ENCODE results near the gene XRCC2. TPM values are rescaled to one million over a fixed set of nuclear protein-coding genes. Genes with fewer than 3 reads are reported as not detected.
"Not testable (repeated sequence)": the region's sequence is repeated elsewhere in the genome, so short reads cannot be mapped to it uniquely, and the experiment has no call there.

XRCC2 gene
- total RNA-seq, 4 donors from 2014 or later = 0.35 to 0.84 (median 0.66) TPM

DNA sequence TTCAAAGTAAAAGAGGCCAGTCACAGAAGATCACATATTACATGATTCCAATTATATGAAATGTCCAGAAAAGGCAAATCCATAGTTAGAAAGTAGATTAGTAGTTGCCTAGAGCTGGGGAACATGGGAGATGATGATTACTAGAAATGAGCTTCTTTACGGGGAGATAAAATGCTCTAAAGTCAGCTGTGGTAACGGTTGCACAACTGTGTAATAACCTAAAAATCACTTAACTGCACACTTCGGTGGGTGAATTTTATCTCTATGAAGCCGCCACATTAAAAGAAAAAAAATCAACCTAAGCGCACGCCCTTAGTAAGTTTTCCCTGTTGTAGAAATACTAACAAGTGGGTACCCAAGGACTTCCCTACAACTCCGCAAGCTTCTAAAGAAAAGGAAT, 15.9 kb downstream of the XRCC2 start:
- H3K27me3 ChIP-seq = no peaks in the 10 kb centered on the region
- TF ChIP-seq EP300 (IDR thresholded peaks at IDR 0.05) = no peak
- TF ChIP-seq, protein P1, sequence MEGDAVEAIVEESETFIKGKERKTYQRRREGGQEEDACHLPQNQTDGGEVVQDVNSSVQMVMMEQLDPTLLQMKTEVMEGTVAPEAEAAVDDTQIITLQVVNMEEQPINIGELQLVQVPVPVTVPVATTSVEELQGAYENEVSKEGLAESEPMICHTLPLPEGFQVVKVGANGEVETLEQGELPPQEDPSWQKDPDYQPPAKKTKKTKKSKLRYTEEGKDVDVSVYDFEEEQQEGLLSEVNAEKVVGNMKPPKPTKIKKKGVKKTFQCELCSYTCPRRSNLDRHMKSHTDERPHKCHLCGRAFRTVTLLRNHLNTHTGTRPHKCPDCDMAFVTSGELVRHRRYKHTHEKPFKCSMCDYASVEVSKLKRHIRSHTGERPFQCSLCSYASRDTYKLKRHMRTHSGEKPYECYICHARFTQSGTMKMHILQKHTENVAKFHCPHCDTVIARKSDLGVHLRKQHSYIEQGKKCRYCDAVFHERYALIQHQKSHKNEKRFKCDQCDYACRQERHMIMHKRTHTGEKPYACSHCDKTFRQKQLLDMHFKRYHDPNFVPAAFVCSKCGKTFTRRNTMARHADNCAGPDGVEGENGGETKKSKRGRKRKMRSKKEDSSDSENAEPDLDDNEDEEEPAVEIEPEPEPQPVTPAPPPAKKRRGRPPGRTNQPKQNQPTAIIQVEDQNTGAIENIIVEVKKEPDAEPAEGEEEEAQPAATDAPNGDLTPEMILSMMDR (IDR thresholded peaks at IDR 0.05) = no peak
- TF ChIP-seq POLR2AphosphoS5 (IDR thresholded peaks at IDR 0.05) = no peak
- TF ChIP-seq POLR2A (IDR thresholded peaks at IDR 0.05) = no peak
- H3K4me3 ChIP-seq = no peak overlapping the region
- ATAC-seq = no peak
- no peaks in the 10 kb centered on the region for H3K9me3 ChIP-seq
- H3K36me3 ChIP-seq = no peaks in the 10 kb centered on the region
- H3K27ac ChIP-seq = no peak overlapping the region
- no peaks in the 10 kb centered on the region for H3K4me1 ChIP-seq
- 88 to 94% methylated on average over 5 to 7 of the region's 7 CpGs for WGBS, 2 donors (ENCODE audit: low coverage in 1 of 2)

DNA sequence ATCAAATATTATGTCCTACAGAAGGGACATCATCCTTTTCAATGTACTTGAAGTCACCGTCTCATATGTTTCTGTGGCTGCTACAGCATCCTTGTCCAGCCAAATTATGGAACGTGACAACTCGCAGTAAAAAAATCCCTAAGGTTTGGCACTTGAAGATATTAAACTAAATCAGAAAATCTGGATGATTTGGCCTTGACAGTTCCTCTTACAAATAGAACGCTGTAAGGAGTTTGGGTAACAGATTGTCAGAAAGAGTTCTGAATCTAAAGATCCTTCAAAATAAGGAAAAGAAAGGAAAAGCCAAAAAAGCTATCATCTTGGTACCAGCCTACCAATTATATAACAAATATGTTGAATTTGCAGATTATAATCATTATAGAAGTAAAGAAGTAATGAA, 21.0 kb downstream of the XRCC2 start:
- H3K27me3 ChIP-seq = no peaks in the 10 kb centered on the region
- TF ChIP-seq POLR2AphosphoS5 (IDR thresholded peaks at IDR 0.05) (no peak), EP300 (IDR thresholded peaks at IDR 0.05) (no peak), POLR2A (IDR thresholded peaks at IDR 0.05) (no peak)
- TF ChIP-seq, protein P1 (IDR thresholded peaks at IDR 0.05) = no peak
- no peak overlapping the region for H3K27ac ChIP-seq
- ATAC-seq = no peak
- no peaks in the 10 kb centered on the region for H3K36me3 ChIP-seq
- no peak overlapping the region for H3K4me3 ChIP-seq
- no peaks in the 10 kb centered on the region for H3K9me3 ChIP-seq
- 89% methylated on average over 4 of the region's 4 CpGs for WGBS, 2 donors (ENCODE audit: low coverage in 1 of 2)
- no peaks in the 10 kb centered on the region for H3K4me1 ChIP-seq

DNA sequence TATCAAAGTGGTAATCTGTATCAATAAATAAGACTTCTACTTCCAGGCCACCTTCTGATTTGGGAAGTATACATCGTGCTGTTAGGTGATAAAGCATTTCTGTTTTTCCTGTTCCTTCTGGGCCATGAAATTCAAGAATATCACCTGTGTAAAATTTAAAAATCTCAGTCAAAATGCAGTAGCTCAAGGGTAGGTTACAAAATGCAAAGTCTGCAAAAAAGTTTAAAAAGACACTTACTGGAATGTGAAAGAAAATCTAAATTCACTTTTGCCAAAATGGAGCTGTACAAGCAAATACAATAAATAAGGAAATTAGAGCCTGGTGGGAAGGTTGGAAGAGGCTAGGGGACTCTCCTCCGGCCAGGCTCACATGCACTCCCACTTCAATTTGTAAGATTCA, 26.7 kb downstream of the XRCC2 start:
- no peak overlapping the region for H3K4me3 ChIP-seq
- TF ChIP-seq POLR2AphosphoS5 (IDR thresholded peaks at IDR 0.05) = no peak
- TF ChIP-seq, protein P1 (IDR thresholded peaks at IDR 0.05) = no peak
- TF ChIP-seq POLR2A (IDR thresholded peaks at IDR 0.05) = no peak
- no peak for TF ChIP-seq EP300 (IDR thresholded peaks at IDR 0.05)
- H3K9me3 ChIP-seq = no peaks in the 10 kb centered on the region
- H3K4me1 ChIP-seq = no peaks in the 10 kb centered on the region
- H3K27ac ChIP-seq = no peak overlapping the region
- H3K36me3 ChIP-seq = no peaks in the 10 kb centered on the region
- ATAC-seq = no peak
- WGBS, 2 donors (ENCODE audit: low coverage in 1 of 2) = 80 to 90% methylated on average over 2 of the region's 2 CpGs
- H3K27me3 ChIP-seq = no peaks in the 10 kb centered on the region

DNA sequence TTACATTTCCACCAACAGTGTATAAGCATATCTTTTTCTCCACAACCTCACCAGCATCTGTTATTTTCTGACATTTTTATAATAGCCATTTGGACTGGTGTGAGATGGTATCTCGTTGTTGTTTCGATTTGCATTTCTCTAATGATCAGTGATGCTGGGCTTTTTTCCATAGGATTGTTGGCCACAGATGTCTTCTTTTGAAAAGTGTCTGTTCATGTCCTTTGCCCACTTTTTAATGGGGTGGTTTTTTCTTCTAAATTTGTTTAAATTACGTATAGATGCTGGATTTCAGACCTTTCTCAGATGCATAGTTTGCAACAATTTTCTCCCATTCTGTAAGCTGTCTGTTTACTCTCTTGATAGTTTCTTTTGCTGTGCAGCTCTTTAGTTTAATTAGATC, 28.9 kb downstream of the XRCC2 start:
- TF ChIP-seq, protein P1 (IDR thresholded peaks at IDR 0.05) = no peak
- TF ChIP-seq EP300 (IDR thresholded peaks at IDR 0.05) = no peak
- no peak for TF ChIP-seq POLR2A (IDR thresholded peaks at IDR 0.05)
- no peak for TF ChIP-seq POLR2AphosphoS5 (IDR thresholded peaks at IDR 0.05)
- WGBS, 2 donors (ENCODE audit: low coverage in 1 of 2) = 92 to 94% methylated on average over 3 of the region's 3 CpGs
- no peak overlapping the region for H3K4me3 ChIP-seq
- no peaks in the 10 kb centered on the region for H3K9me3 ChIP-seq
- H3K4me1 ChIP-seq = no peaks in the 10 kb centered on the region
- no peaks in the 10 kb centered on the region for H3K36me3 ChIP-seq
- ATAC-seq = no peak
- no peaks in the 10 kb centered on the region for H3K27me3 ChIP-seq
- H3K27ac ChIP-seq = no peak overlapping the region

DNA sequence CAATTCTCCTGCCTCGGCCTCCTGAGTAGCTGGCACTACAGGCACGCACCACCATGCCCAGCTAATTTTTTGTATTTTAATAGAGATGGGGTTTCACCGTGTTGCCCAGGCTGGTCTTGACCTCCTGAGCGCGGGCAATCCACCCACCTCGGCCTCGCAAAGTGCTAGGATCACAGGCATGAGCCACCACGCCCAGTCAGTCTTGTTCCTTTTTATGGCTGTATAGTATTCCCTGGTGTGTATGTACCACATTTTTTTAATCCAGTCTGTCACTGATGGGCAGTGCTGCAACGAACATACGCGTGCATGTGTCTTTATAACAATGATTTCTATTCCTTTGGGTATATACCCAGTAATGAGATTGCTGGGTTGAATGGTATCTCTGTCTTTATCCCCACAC, 29.4 kb downstream of the XRCC2 start:
- WGBS, 2 donors (ENCODE audit: low coverage in 1 of 2) = 99% methylated on average over 10 to 11 of the region's 11 CpGs
- H3K9me3 ChIP-seq, H3K4me1 ChIP-seq, H3K27ac ChIP-seq, ATAC-seq, H3K36me3 ChIP-seq, H3K27me3 ChIP-seq, H3K4me3 ChIP-seq: not testable (repeated sequence)

All from gastroesophageal sphincter (tissue), 4 donors.